ENCODE measurements around the gene SMIM20.

SMIM20 gene

DNA sequence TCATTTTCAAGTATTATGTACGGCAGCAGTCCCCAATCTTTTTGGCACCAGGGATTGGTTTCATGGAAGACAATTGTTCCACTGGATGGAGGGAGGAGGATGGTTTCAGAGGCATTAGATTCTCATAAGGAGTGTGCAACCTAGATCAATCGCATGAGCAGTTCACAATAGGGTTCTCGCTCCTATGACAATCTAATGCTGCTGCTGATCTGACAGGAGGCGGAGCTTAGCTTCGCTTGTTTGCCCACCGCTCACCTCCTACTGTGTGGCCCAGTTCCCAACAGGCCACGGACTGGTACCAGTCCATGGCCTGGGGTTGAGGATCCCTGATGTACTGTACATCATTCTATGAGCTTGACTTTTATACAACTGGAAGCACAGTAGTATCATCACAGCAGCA is 48.4 kb downstream of the SMIM20 start:
- DNase-seq: no peak

DNA sequence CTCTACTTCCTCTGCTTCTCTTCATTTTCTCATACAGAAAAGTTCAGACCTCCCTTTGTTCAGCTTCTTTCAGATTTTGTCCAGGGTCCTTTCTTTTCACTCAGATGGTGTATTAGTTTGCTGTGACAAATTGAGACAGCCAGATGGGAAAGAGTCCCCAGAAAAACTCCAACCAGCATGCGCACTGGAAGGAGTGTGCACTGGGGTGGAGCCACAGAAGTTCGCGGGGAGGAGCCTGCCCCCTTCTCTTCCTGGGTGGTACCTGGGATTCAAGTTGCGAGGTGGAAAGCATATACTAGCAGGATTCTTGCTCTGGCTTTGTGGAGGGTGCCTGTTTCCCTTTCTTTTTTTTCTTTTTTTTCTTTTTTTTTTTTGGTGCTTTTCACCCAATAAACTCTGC is 51.6 kb downstream of the SMIM20 start:
- no peak for DNase-seq

DNA sequence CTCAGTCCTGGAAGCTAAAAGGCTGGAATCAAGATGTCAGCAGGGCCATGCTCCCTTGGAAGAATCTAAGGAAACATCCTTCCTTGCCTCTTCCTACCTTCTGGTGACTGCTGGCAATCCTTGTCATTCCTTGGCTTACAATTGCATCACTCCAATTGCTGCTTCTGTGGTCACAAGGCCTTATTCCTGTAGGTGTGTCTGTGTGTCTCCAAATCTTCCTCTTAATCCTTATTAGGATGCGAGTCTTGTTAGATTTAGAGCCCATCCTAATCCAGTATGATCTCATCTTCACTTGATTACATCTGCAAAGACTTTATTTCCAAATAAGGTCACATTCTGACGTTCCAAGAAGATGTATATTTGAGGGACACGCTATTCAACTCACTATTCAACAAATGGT is 52.2 kb downstream of the SMIM20 start:
- DNase-seq: no peak

DNA sequence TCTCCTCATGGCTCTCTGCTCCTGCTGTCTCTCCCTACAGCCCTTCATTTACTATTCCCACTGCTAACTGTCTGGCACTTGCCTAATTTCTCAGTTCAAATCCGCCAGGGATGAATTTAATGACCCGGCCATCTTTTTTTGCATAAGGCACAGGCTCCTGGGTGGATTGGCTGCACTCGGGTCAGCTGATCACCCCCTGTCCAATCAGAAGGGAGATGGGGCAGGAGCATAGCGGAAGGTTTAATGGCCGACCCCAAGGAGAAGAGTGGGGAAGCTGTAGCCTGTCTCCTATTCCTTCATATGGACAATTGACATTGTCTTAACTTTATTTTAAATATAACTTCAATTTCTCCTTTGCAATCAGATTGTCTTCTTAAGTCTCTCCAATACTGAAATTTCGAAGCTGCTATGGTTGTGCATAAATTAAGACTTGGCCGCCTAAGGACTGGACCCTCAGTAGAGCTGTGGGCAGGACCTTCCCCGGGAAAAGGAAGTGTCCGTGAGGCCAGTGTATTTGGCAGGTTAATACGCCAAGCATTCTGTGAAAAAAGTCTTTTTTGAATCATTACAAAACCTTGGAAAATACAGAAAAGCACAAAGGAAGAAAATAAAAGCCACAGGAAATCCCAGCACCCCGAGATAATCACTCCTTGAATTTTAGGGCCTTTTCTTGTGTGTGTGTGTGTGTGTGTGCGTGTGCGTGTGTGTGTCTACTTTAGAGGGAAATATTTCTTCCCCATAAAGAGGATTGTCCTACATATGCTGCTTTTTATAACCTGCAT is 55.5 kb downstream of the SMIM20 start:
- no peak for DNase-seq

DNA sequence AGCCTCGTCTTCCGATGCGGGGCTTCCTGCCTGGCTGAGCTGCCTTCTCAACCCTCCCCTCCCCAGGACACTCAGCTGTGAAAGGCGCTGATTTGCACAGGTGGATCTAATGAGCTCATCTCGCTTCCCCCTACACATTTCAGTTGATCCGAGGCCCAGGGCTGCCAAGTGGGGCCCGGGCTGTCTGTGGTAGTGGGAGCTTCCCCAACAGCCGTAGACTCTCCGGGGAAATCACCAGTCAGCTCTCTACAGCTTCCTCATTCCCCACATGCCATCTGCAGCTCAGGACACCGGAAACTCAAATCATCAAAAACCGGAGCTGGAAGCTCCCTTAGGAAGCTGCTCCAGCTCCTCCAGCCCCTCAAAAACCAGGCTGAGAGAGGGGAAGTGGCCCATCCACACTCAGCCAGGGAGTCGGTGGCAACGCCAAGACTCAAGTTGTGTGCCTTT is 56.2 kb downstream of the SMIM20 start:
- no peak for DNase-seq

DNA sequence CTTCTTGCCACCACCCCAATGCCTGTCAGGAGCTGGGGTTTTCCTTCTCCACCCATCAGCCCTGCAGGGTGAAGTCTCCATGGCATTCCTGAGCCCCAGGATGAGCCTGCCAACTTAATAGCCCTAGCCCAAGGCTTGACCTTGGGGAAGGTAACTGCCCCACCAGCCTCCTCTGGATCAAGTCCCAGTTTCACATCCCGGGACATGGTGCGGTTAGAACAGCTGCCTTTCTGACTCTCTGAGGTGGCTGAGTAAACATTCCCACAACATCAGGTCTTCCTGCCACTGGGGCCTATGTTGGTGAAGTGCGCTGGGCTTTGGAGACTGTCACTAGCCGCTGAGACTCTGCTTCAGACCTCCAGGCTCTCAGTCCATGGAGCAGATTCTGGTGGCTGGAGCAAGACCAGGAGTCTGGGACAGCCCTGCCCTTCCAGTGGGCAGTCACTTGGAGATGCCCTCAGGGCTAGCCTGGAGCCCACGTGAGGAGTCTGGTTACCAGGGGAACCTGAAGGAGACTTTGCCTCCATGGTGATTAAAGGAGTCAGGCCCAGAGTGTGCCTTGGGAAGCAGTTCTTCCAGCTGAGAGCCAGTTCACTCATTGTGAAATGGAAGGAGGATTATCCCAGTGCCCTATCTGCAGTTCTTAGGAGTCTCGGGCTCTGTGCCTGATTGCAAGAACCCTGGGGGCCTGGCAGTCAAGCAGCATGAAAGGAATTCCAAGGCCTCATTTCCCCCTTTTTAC is 56.8 kb downstream of the SMIM20 start:
- no peak for DNase-seq

DNA sequence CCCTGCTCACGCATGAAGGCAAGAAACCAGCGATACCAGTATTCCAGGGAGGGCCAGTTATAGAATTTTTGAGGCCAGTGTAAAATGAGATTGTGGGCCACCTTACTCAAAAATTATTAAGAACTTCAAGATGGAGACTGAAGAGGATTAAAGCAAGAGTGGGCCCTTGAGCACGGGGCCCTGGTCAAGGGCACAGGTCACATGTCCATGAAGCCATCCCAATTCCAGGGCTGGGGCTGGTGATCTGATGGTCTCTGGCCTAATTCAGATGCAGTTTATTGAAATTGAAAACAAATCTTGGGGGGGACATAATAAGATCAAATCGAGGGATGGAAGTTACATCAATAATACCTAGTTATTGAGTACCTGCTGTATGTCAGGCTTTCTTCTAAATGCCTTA is 58.3 kb downstream of the SMIM20 start:
- DNase-seq: no peak

DNA sequence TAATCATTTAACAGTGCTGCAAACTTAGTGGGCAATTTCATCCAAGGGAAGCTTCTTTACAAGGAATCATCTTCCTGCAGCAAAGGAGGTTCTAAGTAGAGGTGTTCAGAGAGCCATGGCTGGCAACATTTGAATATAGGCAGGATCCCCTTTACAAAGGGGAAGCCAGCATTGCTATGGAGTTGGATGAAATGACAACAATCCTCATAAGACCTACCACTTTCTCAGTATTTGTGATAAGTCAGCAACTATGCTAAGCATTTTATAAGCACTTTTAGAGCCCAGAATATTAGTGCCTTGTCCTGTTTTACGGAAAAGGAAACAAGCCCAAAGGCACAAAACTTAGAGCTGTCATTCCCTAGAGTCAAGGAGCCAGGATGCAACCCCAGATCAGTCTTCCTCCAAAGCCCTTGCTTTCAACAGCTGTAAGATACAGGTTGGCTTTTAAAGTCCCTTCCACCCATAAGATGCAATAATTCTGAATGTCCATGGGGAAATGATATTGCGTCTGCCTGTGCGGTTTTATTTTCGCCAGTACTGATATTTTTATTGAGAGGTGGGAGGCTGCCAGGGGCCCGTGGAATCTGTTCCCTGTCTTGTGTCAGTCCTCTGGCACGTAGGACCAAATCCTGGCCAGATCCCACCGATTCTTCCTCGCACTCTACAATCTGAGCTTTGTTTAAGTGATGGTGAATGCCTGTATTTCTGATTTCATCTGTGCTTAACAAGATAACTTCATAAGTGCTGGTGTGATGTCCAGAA is 59.1 kb downstream of the SMIM20 start:
- DNase-seq: no peak

DNA sequence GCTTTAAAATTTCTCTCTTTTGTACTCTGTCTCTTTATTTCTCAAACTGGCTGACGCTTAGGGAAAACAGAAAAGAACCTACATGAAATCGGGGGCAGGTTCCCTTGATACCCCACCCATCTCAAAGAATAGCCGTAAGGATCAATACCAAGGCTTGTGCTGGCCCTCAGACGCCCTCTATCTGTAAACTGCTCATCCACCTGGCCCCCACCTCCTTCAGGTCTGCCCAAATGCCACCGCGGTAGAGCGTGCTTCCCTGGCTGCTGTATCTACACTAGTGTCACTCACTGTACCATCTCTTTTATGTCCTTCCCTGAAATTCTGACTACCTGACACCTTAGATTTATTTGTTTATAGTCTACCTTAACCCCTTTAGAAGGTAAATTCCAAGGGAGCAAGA is 62.8 kb downstream of the SMIM20 start:
- DNase-seq: no peak

DNA sequence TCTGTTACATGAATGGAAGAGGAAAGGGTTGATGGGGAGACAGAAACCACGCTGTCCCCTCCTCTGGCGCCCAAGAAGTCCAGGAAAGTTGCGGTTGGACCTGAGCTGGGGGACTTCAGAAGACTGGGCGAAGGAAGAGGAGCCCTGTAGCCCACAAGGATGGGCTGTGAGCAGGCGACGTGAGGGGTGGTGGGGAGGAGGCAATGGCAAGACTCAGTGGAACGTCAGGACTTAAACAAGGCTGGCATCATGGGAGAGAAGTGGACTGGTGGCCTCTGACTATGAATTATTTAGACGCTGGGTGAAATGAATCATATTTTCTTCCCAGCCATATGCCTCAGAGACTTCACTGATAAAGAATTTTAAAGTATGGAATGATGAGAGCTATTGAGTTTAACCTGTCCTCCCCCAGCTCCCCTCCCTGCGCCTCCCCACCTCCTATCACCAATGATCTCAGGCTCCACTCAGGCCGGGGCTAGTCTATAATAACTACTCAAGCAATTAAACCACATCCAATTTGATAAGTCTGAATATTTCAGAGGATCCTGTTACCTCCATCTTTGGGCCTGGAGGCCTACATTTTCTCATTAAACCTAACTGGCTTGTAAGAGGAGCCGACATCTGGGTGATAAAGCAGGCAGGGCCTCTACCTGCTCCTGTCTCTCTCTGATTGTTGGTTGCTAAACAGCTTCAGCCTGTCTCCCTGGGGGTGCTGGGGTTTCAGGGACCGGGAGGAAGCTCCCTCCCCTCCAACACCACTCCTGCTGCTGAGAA is 63.6 kb downstream of the SMIM20 start:
- no peak for DNase-seq

DNA sequence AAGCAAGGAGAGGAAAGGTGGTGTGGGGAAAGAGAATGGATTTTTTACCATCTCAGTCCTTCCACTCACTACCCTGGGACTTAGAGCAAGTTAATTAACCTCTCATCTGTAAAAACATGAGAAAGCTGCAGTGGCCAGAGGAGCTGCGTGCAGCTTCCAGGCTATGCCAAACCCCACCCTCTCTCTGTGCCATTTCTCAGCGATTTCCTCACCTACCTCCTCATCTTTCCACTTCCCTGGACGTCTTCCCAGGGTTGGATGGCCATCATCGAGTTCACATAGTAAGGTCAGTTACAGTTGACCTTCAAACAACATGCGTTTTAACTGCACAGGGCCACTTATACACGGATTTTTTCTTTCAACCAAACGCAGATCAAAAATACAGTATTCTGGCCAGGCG is 64.3 kb downstream of the SMIM20 start:
- DNase-seq: no peak
